GM12891 (cell line): ENCODE data around the gene TGFB3.

Source experiments
- PAX5 ChIP-seq: IDR thresholded peaks from 2 replicates; pipeline ENCODE4 v1.6.1; 2011; ENCODE audit warnings: low read length, moderate library complexity, mild to moderate bottlenecking; ENCODE audit not compliant: insufficient read depth, severe bottlenecking
- POLR2A ChIP-seq: IDR thresholded peaks from 2 replicates; pipeline ENCODE4 v1.6.1; 2011; ENCODE audit warnings: low read depth, low read length, control low read depth
- POLR2AphosphoS5 ChIP-seq: IDR thresholded peaks from 2 replicates; pipeline ENCODE4 v1.6.1; 2011; ENCODE audit warnings: low read depth, low read length, control low read depth
- POU2F2 ChIP-seq: IDR thresholded peaks from 2 replicates; pipeline ENCODE4 v1.6.1; 2011; ENCODE audit warnings: low read depth, mild to moderate bottlenecking, control low read depth, low read length, moderate library complexity
- SPI1 ChIP-seq: IDR thresholded peaks from 2 replicates; pipeline ENCODE4 v1.6.1; 2011; ENCODE audit warnings: low read depth, low read length, control low read depth
- TAF1 ChIP-seq: IDR thresholded peaks from 2 replicates; pipeline ENCODE4 v1.6.1; 2011; ENCODE audit warnings: low read depth, low read length, control low read depth

GRCh38 chr14:76023757-76024156 is 42.0 kb upstream of the TGFB3 start:
- no peak for TF ChIP-seq TAF1
- TF ChIP-seq POLR2AphosphoS5, result no peak
- TF ChIP-seq POLR2A, result no peak
- TF ChIP-seq SPI1, result no peak
- no peak for TF ChIP-seq POU2F2
- TF ChIP-seq PAX5, result no peak
